DND-41 (cell line): ENCODE results near the gene PHACTR1.

ENCODE experiments used
- EZH2 ChIP-seq: IDR thresholded peaks from 3 replicates; pipeline ENCODE4 v1.6.1; 2012; ENCODE audit warnings: borderline replicate concordance, low read depth, mild to moderate bottlenecking, moderate library complexity, low read length, inconsistent platforms; ENCODE audit not compliant: severe bottlenecking
- TF ChIP-seq, protein P1 (sequence below): IDR thresholded peaks from 2 replicates; pipeline ENCODE4 v1.5.1; 2012; ENCODE audit warnings: borderline replicate concordance, low read length, moderate library complexity, mild to moderate bottlenecking; ENCODE audit not compliant: poor library complexity, severe bottlenecking; ENCODE audit errors: extremely low read depth

DNA sequence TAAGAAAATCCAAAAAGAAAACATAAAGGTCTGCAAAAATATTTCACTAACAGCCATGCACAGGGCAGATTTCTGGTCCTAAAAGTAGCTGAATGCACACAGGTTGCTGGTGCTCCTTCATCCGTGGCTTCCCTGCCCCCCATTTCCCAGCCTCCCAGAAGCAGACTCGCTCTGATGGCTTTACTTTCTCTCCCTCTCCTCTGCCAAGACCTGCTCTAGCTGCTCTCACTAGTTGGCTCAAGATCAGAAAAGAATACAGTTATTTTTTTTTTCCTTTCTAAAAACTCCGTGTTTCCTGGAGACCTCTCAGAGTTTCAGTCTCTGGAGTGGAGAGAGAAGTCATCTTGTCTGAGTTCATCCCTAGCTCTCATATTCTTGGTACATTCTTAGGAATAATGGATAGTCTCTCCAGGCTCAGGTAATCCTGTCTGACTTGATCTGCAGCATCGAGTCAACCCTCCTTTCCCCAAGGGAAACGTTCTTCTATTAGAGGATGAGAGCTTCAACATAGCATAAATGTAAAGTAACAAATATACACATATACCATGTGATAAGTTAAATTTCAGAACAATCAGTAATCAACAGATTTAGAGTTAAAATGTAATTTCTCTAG, 397.5 kb downstream of the PHACTR1 start:
- TF ChIP-seq, protein P1, sequence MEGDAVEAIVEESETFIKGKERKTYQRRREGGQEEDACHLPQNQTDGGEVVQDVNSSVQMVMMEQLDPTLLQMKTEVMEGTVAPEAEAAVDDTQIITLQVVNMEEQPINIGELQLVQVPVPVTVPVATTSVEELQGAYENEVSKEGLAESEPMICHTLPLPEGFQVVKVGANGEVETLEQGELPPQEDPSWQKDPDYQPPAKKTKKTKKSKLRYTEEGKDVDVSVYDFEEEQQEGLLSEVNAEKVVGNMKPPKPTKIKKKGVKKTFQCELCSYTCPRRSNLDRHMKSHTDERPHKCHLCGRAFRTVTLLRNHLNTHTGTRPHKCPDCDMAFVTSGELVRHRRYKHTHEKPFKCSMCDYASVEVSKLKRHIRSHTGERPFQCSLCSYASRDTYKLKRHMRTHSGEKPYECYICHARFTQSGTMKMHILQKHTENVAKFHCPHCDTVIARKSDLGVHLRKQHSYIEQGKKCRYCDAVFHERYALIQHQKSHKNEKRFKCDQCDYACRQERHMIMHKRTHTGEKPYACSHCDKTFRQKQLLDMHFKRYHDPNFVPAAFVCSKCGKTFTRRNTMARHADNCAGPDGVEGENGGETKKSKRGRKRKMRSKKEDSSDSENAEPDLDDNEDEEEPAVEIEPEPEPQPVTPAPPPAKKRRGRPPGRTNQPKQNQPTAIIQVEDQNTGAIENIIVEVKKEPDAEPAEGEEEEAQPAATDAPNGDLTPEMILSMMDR: no peak
- no peak for TF ChIP-seq EZH2
